ENCODE measurements around the gene PLAGL2. TPM values are rescaled to one million over a fixed set of nuclear protein-coding genes. Genes with fewer than 3 reads are reported as not detected.
"Not testable (repeated sequence)": the region's sequence is repeated elsewhere in the genome, so short reads cannot be mapped to it uniquely, and the experiment has no call there.

PLAGL2 gene
- total RNA-seq, 1 donor from 2014 or later, result 11.8 TPM

DNA sequence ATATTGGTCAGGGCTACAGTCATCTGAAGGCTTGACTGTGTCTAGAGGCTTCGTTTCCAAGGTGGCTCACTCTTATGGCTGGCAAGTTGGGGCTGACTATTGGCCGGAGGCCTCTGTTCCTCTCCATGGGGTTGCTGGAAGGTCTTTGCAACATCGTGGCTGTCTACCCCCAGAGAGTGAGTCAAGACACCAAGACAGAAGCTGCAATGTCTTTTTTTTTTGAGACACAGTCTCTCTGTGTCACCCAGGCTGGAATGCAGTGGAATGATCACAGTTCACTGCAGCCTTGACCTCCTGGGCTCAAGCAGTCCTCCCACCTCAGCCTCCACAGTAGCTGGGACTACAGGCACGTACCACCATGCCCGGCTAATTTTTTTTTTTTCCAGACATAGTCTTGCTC lies 40.5 kb upstream of the PLAGL2 start:
- Mint-ChIP-seq H3K4me3 (ENCODE audit: unreplicated experiment) (no peak overlapping the region), H3K27ac (ENCODE audit: unreplicated experiment) (no peak overlapping the region), H3K36me3 (ENCODE audit: unreplicated experiment) (no peaks in the 10 kb centered on the region), H3K9me3 (ENCODE audit: unreplicated experiment) (no peaks in the 10 kb centered on the region), H3K4me1 (ENCODE audit: unreplicated experiment) (no peaks in the 10 kb centered on the region), H3K27me3 (ENCODE audit: unreplicated experiment) (peaks cover 4% of the 10 kb centered on the region)
- TF ChIP-seq, protein P1, sequence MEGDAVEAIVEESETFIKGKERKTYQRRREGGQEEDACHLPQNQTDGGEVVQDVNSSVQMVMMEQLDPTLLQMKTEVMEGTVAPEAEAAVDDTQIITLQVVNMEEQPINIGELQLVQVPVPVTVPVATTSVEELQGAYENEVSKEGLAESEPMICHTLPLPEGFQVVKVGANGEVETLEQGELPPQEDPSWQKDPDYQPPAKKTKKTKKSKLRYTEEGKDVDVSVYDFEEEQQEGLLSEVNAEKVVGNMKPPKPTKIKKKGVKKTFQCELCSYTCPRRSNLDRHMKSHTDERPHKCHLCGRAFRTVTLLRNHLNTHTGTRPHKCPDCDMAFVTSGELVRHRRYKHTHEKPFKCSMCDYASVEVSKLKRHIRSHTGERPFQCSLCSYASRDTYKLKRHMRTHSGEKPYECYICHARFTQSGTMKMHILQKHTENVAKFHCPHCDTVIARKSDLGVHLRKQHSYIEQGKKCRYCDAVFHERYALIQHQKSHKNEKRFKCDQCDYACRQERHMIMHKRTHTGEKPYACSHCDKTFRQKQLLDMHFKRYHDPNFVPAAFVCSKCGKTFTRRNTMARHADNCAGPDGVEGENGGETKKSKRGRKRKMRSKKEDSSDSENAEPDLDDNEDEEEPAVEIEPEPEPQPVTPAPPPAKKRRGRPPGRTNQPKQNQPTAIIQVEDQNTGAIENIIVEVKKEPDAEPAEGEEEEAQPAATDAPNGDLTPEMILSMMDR (IDR thresholded peaks at IDR 0.05), result no peak
- no peak for DNase-seq (ENCODE audit: extremely low spot score, unreplicated experiment)

DNA sequence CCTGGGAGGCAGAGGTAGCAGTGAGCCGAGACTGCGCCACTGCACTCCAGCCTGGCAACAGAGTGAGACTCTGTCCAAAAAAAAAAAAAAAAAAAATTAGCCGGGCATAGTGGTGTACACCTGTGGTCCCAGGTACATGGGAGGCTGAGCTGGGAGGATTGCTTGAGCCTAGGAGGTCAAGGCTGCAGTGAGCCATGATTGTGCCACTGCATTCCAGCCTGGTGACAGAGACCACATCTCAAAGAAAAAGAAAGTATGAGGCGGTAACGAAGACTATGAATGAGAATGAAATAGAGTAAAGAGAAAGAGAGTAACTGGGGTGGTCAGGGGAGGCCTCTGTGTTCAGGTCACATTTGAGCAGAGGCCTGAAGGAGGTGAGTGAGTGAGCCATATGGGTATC lies 38.7 kb upstream of the PLAGL2 start:
- not testable (repeated sequence) for H3K27ac Mint-ChIP-seq (ENCODE audit: unreplicated experiment); H3K27me3 Mint-ChIP-seq (ENCODE audit: unreplicated experiment); DNase-seq (ENCODE audit: extremely low spot score, unreplicated experiment); H3K4me3 Mint-ChIP-seq (ENCODE audit: unreplicated experiment); H3K4me1 Mint-ChIP-seq (ENCODE audit: unreplicated experiment); H3K36me3 Mint-ChIP-seq (ENCODE audit: unreplicated experiment); H3K9me3 Mint-ChIP-seq (ENCODE audit: unreplicated experiment)

DNA sequence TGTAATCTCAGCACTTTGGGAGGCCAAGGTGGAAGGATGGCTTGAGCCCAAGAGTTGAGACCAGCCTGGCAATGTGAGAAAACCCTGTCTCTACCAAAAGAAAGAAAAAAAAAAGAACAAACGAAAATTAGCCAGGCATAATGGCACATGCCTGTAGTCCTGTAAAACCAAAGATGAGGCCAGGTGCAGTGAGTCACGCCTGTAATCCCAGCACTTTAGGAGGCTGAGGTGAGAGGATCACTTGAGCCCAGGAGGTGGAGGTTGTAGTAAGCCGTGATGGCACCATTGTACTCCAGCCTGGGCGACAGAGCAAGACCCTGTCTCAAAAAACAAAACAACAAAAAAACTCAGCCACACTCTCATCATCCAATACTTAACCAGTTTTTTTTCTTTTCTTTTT lies 37.4 kb upstream of the PLAGL2 start:
- TF ChIP-seq, protein P1 (IDR thresholded peaks at IDR 0.05), result no peak
- DNase-seq (ENCODE audit: extremely low spot score, unreplicated experiment), result no peak
- no peak overlapping the region for H3K27ac Mint-ChIP-seq (ENCODE audit: unreplicated experiment)
- no peak overlapping the region for H3K4me3 Mint-ChIP-seq (ENCODE audit: unreplicated experiment)
- no peaks in the 10 kb centered on the region for H3K36me3 Mint-ChIP-seq (ENCODE audit: unreplicated experiment)
- H3K27me3 Mint-ChIP-seq (ENCODE audit: unreplicated experiment), result no peaks in the 10 kb centered on the region
- no peaks in the 10 kb centered on the region for H3K9me3 Mint-ChIP-seq (ENCODE audit: unreplicated experiment)
- H3K4me1 Mint-ChIP-seq (ENCODE audit: unreplicated experiment), result peaks cover 6% of the 10 kb centered on the region

DNA sequence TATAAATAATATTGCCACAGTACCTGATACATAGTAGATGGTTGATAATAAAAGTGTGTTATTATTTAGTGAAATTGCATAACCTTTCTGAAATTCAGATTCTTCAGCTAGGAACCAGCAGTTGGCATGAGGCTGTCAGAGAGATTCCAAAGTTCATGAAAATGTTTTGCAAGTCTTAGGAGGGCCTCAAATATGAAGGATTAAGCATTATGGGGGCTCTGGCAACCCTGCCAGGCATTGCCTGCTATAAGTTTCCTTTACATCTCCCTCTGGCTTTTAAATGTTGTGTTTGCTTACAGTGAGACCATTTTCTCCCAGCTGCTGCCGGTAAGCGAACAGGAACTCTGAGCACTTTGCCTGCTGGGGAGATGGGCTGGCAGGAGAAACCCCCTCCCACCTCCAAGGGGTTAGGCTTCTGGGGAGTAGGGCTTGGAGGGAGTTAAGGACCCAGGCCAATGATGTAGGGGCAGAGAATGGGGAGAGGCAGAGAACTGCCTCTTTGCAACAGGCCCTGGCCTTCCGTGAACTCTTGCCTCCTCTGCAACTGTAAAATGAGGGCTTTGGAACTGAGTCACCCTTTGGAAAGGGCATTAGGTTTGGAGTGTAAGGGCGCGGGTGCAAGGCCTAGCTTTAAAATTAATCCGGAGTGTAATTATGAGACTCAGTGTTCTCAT lies 36.7 kb upstream of the PLAGL2 start:
- H3K27me3 Mint-ChIP-seq (ENCODE audit: unreplicated experiment), result no peaks in the 10 kb centered on the region
- no peaks in the 10 kb centered on the region for H3K36me3 Mint-ChIP-seq (ENCODE audit: unreplicated experiment)
- TF ChIP-seq, protein P1 (IDR thresholded peaks at IDR 0.05), result no peak
- no peak for DNase-seq (ENCODE audit: extremely low spot score, unreplicated experiment)
- H3K4me1 Mint-ChIP-seq (ENCODE audit: unreplicated experiment), result peaks cover 9% of the 10 kb centered on the region
- no peaks in the 10 kb centered on the region for H3K9me3 Mint-ChIP-seq (ENCODE audit: unreplicated experiment)
- H3K27ac Mint-ChIP-seq (ENCODE audit: unreplicated experiment), result no peak overlapping the region
- H3K4me3 Mint-ChIP-seq (ENCODE audit: unreplicated experiment), result no peak overlapping the region

DNA sequence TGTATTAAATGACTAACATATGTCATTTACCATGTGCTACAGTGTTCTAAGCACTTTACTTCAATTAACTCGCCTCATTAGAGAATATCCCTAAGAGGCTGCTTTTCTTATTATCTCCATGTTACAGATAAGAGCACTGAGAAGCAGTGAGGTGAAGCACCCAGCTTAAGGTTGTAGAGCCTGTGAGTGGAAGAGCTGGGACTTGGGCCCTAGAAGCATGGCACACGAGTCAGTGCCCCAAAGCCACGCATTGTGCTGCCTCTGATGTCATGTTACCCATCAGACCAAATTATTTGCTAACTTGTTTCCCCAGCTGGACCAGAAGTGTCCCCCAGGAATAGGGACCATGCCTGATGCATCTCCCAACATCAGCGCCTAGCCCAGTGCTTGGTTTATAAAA lies 34.3 kb upstream of the PLAGL2 start:
- no peaks in the 10 kb centered on the region for H3K27me3 Mint-ChIP-seq (ENCODE audit: unreplicated experiment)
- H3K27ac Mint-ChIP-seq (ENCODE audit: unreplicated experiment), result no peak overlapping the region
- no peak overlapping the region for H3K4me3 Mint-ChIP-seq (ENCODE audit: unreplicated experiment)
- DNase-seq (ENCODE audit: extremely low spot score, unreplicated experiment), result no peak
- H3K9me3 Mint-ChIP-seq (ENCODE audit: unreplicated experiment), result no peaks in the 10 kb centered on the region
- TF ChIP-seq, protein P1 (IDR thresholded peaks at IDR 0.05), result no peak
- H3K4me1 Mint-ChIP-seq (ENCODE audit: unreplicated experiment), result peaks cover 9% of the 10 kb centered on the region
- H3K36me3 Mint-ChIP-seq (ENCODE audit: unreplicated experiment), result no peaks in the 10 kb centered on the region
